K562 (cell line): ENCODE results near the gene IKZF3. TPM values are rescaled to one million over a fixed set of nuclear protein-coding genes. Genes with fewer than 3 reads are reported as not detected.

Experiments used
- ATAC-seq: fragments of 200-7000 bp; cut with Tn5 transposase; 3 replicates; pipeline ENCODE4 v1.9.1; 2020; ENCODE audit warnings: moderate library complexity
- BruUV-seq: library from RNA; stranded (reverse); fragments of 400-500 nt; replicated peaks from 2 replicates; lab custom pipeline; 2021; lab: Mats Ljungman, UMichigan
- CTCF ChIA-PET: fragments of 300-600 bp; formaldehyde crosslinking; extraction: SDS; loops from one replicate; lab custom pipeline; 2021; ENCODE audit warnings: low intra/inter-chr PET ratio; lab: Yijun Ruan, JAX
- POLR2A ChIA-PET: fragments of 300-600, 350-650 bp; sonication (Branson Sonifier 250); formaldehyde crosslinking; extraction: SDS; loops from one replicate; lab custom pipeline; 2021; ENCODE audit warnings: antibody characterized with exemption, inconsistent platforms; lab: Yijun Ruan, JAX
- DNase-seq, 4 experiments: peaks; one replicate each; pipeline versions ENCODE4 v3.0.0 to v3.0.0-alpha.2; 2011 to 2018; ENCODE audit warnings: low spot score in 3 of 4, mixed read lengths in 3 of 4; ENCODE audit errors: extremely low read depth in 1 of 4
- FAIRE-seq: peaks from 2 replicates; lab custom pipeline; 2011; peaks lifted over from hg19 to GRCh38; lab: Jason Lieb, UNC
- H2AFZ ChIP-seq: 2 replicates; pipeline ENCODE4 v1.6.0; 2011; ENCODE audit warnings: low read depth, low read length, control low read depth, inconsistent platforms
- H3K27ac ChIP-seq: fragments of 200-600 bp; 3 replicates; pipeline ENCODE4 v1.8.0; 2011; ENCODE audit warnings: low read depth, mild to moderate bottlenecking, control low read depth, inconsistent platforms, low read length, moderate library complexity, mixed read lengths; ENCODE audit errors: extremely low read depth
- H3K27me3 ChIP-seq, 2 experiments: fragments of 300-600 bp in 1 of 2; 2 replicates in 1 of 2; 3 replicates in 1 of 2; pipeline versions ENCODE4 v1.6.0 to v1.8.0; 2011; ENCODE audit warnings: inconsistent platforms in 2 of 2, low read length in 2 of 2, mild to moderate bottlenecking in 1 of 2, mixed read lengths in 1 of 2, moderate library complexity in 1 of 2; ENCODE audit not compliant: control insufficient read depth in 2 of 2, insufficient read depth in 2 of 2
- H3K36me3 ChIP-seq: fragments of 300-600 bp; 3 replicates; pipeline ENCODE4 v1.8.0; 2011; ENCODE audit warnings: mild to moderate bottlenecking, low read length, inconsistent platforms; ENCODE audit not compliant: control insufficient read depth, insufficient read depth
- H3K4me1 ChIP-seq, 2 experiments: fragments of 200-600 bp in 1 of 2; replicated peaks in 1 of 2; 2 replicates in 1 of 2; 3 replicates in 1 of 2; pipeline versions ENCODE4 v1.5.1 to v1.8.0; 2011; ENCODE audit warnings: inconsistent platforms in 2 of 2, low read length in 2 of 2, mild to moderate bottlenecking in 1 of 2, mixed read lengths in 1 of 2, moderate library complexity in 1 of 2; ENCODE audit not compliant: control insufficient read depth in 2 of 2, insufficient read depth in 2 of 2
- H3K4me2 ChIP-seq: 2 replicates; pipeline ENCODE4 v1.6.1; 2011; ENCODE audit warnings: low read length, control low read depth, inconsistent platforms, mixed read lengths; ENCODE audit not compliant: insufficient read depth
- H3K4me3 ChIP-seq: fragments of 200-600 bp; sonication (generic), shearing (Covaris generic); 2 replicates; pipeline ENCODE4 v1.5.1; 2016; ENCODE audit warnings: control low read depth, inconsistent platforms
- H3K79me2 ChIP-seq: fragments of 200-600 bp; 3 replicates; pipeline ENCODE4 v1.8.0; 2011; ENCODE audit warnings: low read length, inconsistent platforms; ENCODE audit not compliant: control insufficient read depth, insufficient read depth
- H3K9ac ChIP-seq, 2 experiments: 2 replicates each; pipeline versions ENCODE4 v1.6.0 to v1.6.1; 2011; ENCODE audit warnings: low read depth in 2 of 2, low read length in 2 of 2, control low read depth in 1 of 2, inconsistent platforms in 1 of 2, mild to moderate bottlenecking in 1 of 2, mixed read lengths in 1 of 2; ENCODE audit not compliant: insufficient read depth in 1 of 2
- H3K9me1 ChIP-seq: one replicate; pipeline ENCODE4 v1.6.0; 2011; ENCODE audit warnings: inconsistent platforms, mild to moderate bottlenecking, low read length, moderate library complexity; ENCODE audit not compliant: control insufficient read depth, insufficient read depth
- H3K9me3 ChIP-seq: replicated peaks from 2 replicates; pipeline ENCODE4 v1.5.1; 2011; ENCODE audit warnings: low read depth, low read length, inconsistent platforms; ENCODE audit not compliant: control insufficient read depth, insufficient read depth
- H4K20me1 ChIP-seq: replicated peaks from 2 replicates; pipeline ENCODE4 v1.6.1; 2011; ENCODE audit warnings: low read length, inconsistent platforms, mixed read lengths; ENCODE audit not compliant: control insufficient read depth, insufficient read depth
- EGR1 ChIP-seq: fragments of 450-650 bp; conservative IDR thresholded peaks from 2 replicates; pipeline ENCODE4 v1.6.1; 2017; ENCODE audit warnings: mild to moderate bottlenecking
- ESRRB ChIP-seq: fragments of 250-450 bp; sonication (Bioruptor Pico); IDR thresholded peaks from 2 replicates; pipeline ENCODE4 v1.5.0; 2020; ENCODE audit warnings: mild to moderate bottlenecking, moderate library complexity, borderline replicate concordance
- ETV6 ChIP-seq, 3 experiments: fragments of 150-350 bp in 1 of 3; sonication (generic) in 1 of 3; formaldehyde crosslinking in 1 of 3; IDR thresholded peaks; 2 replicates each; pipeline versions ENCODE4 v1.6.1 to v1.8.0; 2014 to 2022; ENCODE audit warnings: borderline replicate concordance in 2 of 3, low read depth in 2 of 3, antibody characterized with exemption in 1 of 3, low read length in 1 of 3, mild to moderate bottlenecking in 1 of 3, missing genetic modification reagents in 1 of 3
- JUNB ChIP-seq: fragments of 450-650 bp; formaldehyde crosslinking; conservative IDR thresholded peaks from 2 replicates; pipeline ENCODE4 v1.4.0; 2020; ENCODE audit warnings: mild to moderate bottlenecking
- NR0B1 ChIP-seq: fragments of 450-650 bp; IDR thresholded peaks from one replicate; pipeline ENCODE4 v1.6.1; 2018; ENCODE audit warnings: mild to moderate bottlenecking, moderate library complexity; ENCODE audit not compliant: partially characterized antibody
- NR1H2 ChIP-seq: sonication (generic); formaldehyde crosslinking; IDR thresholded peaks from 2 replicates; pipeline ENCODE4 v1.4.0; 2020; ENCODE audit warnings: mild to moderate bottlenecking, missing genetic modification reagents
- SREBF1 ChIP-seq: fragments of 150-350 bp; IDR thresholded peaks from 2 replicates; pipeline ENCODE4 v1.6.1; 2014; ENCODE audit warnings: antibody characterized with exemption, low read depth, low read length, borderline replicate concordance
- USF2 ChIP-seq: sonication (generic); formaldehyde crosslinking; IDR thresholded peaks from 2 replicates; pipeline ENCODE4 v1.5.0; 2020; ENCODE audit warnings: missing genetic modification reagents
- ZNF146 ChIP-seq: IDR thresholded peaks from one replicate; pipeline ENCODE4 v1.6.1; 2018; ENCODE audit warnings: missing compliant biosample characterization; ENCODE audit not compliant: unreplicated experiment
- ZNF699 ChIP-seq: fragments of 250-450 bp; sonication (Bioruptor Pico); IDR thresholded peaks from 2 replicates; pipeline ENCODE4 v1.8.0; 2021; ENCODE audit warnings: mild to moderate bottlenecking, moderate library complexity; ENCODE audit not compliant: insufficient replicate concordance
- WGBS: fragments of 100-300 bp; shearing (Covaris generic); methylation state at CpG from one replicate; pipeline ENCODE4 v1.1.6; 2016; ENCODE audit warnings: low coverage, mixed read lengths; ENCODE audit not compliant: insufficient coverage; ENCODE audit errors: missing lambda C conversion rate; 5-methylcytosine and 5-hydroxymethylcytosine counted together
- in situ Hi-C: fragments of 300-500 bp; cut with MboI; formaldehyde crosslinking; loops from 4 replicates; pipeline ENCODE4 v1.15.0; 2018; ENCODE audit warnings: inconsistent platforms, mixed read lengths
- intact Hi-C: fragments of 100-400 bp; cut with micrococcal nuclease; formaldehyde crosslinking; loops from 2 replicates; pipeline ENCODE4 v1.14.2; 2022
- polyA plus RNA-seq, 8 experiments: library from polyadenylated mRNA; depleted of rRNA in 4 of 8; stranded (reverse) in 5 of 8; unstranded in 3 of 8; fragments of >200 nt; fragmentation: Nextera tagmentation in 2 of 8; fragmentation: Illumina TruSeq in 1 of 8; extraction: Ambion mirVana in 2 of 8; extraction: Trizol in 1 of 8; gene quantifications; 2 replicates each; pipeline versions ENCODE4 v1.2.1 to v1.2.3, GENCODE V29; 2011 to 2014; ENCODE audit warnings: inconsistent platforms in 1 of 8, missing spikeins in 1 of 8
- total RNA-seq, 7 experiments: library from RNA; depleted of rRNA in 6 of 7; stranded (reverse); fragments of >200 nt in 6 of 7; fragmentation: Illumina TruSeq in 2 of 7; extraction: Trizol in 2 of 7; gene quantifications; 2 replicates each; pipeline versions ENCODE4 v1.2.1 to v1.2.3, GENCODE V29; 2011 to 2021; ENCODE audit warnings: low replicate concordance in 1 of 7

IKZF3 gene
- total and polyA plus RNA-seq, 9 of the 15 experiments (the other 6 are each of a cell fraction or from before 2014, with no cell fraction given), result 0.06 to 1.6 (median 0.62) TPM

- no peaks in the 10 kb centered on the region for H3K79me2 ChIP-seq
- BruUV-seq, result no TSS peak
- FAIRE-seq (no peak), ATAC-seq (no peak), DNase-seq (no peak)
- no peak overlapping the region for H2AFZ ChIP-seq
- TF ChIP-seq ZNF146 (CRISPR knock-in tag), result no peak
- 0 out of 2 replicates have a peak, but pooled peaks have one; percentile 18 for TF ChIP-seq EGR1
- ChIA-PET CTCF (interaction anchor here (6.1 kb wide), 1 partner anchor 131 kb away, joined by 118 read pairs; no protein-coding TSS in a partner anchor), POLR2A (interaction anchor here (1.4 to 1.8 kb wide), 2 partner anchors 10 to 131 kb away, joined by 3 to 6 read pairs; no protein-coding TSS in a partner anchor)
- 65% methylated on average over 8 of the region's 13 CpGs for WGBS
- intact Hi-C loops (loop anchor here (5.0 kb wide), 1 partner anchor 80 kb away; no protein-coding TSS in a partner anchor), in situ Hi-C loops (no loop called here)
- H3K9me1 ChIP-seq, result no peaks in the 10 kb centered on the region
- no peak overlapping the region for H3K4me2 ChIP-seq
- H3K9me3 ChIP-seq, result no peaks in the 10 kb centered on the region
- H3K27ac ChIP-seq, result no peak overlapping the region
- H3K9ac ChIP-seq, result no peak overlapping the region
- peaks cover 9 to 43% of the 10 kb centered on the region in 2 experiments; a peak in 4 of 5 replicates for H3K4me1 ChIP-seq
- peaks cover 0 to 6% of the 10 kb centered on the region in 2 experiments; a peak in 1 of 5 replicates for H3K27me3 ChIP-seq
- H4K20me1 ChIP-seq, result no peaks in the 10 kb centered on the region
- H3K36me3 ChIP-seq, result no peaks in the 10 kb centered on the region
- H3K4me3 ChIP-seq, result no peak overlapping the region
Observed at GRCh38 chr17:39752241-39752881, 111.8 kb downstream of the IKZF3 start.

GRCh38 chr17:39751637-39752036 is 112.5 kb downstream of the IKZF3 start:
- WGBS, result 45% methylated on average over 8 of the region's 10 CpGs
- ATAC-seq (no peak), FAIRE-seq (no peak), DNase-seq (no peak)
- Histone ChIP-seq H3K4me3 (no peak overlapping the region), H3K36me3 (no peaks in the 10 kb centered on the region), H3K4me1 (peaks cover 9 to 47% of the 10 kb centered on the region in 2 experiments; a peak in 4 of 5 replicates), H2AFZ (no peak overlapping the region), H3K79me2 (no peaks in the 10 kb centered on the region), H3K4me2 (no peak overlapping the region), H4K20me1 (no peaks in the 10 kb centered on the region), H3K9ac (peak overlapping the region in 1 of 2 experiments; percentile 17; a peak in 1 of 4 replicates), H3K27ac (no peak overlapping the region), H3K27me3 (peaks cover 0 to 6% of the 10 kb centered on the region in 2 experiments; a peak in 1 of 5 replicates), H3K9me3 (no peaks in the 10 kb centered on the region), H3K9me1 (no peaks in the 10 kb centered on the region)
- BruUV-seq, result no TSS peak
- intact Hi-C loops (loop anchor here (5.0 kb wide), 1 partner anchor 79 kb away; no protein-coding TSS in a partner anchor), in situ Hi-C loops (no loop called here)
- CTCF ChIA-PET, result interaction anchor here (0.8 to 6.1 kb wide), 2 partner anchors 126 to 130 kb away, joined by 3 to 118 read pairs; no protein-coding TSS in a partner anchor
- POLR2A ChIA-PET, result interaction anchor here (1.4 kb wide), 1 partner anchor 130 kb away, joined by 3 read pairs; no protein-coding TSS in a partner anchor
- TF ChIP-seq ETV6 (IDR thresholded peaks at IDR 0.05; ENCODE audit: borderline replicate concordance in 1 of 2, low read depth in 2 of 2, low read length in 1 of 2) (no peak), ETV6 (CRISPR knock-in tag; IDR thresholded peaks at IDR 0.05; ENCODE audit: borderline replicate concordance) (no peak), USF2 (CRISPR knock-in tag) (no peak), ZNF699 (CRISPR knock-in tag) (no peak), SREBF1 (no peak), ESRRB (no peak), NR0B1 (no peak), JUNB (CRISPR knock-in tag) (no peak), NR1H2 (CRISPR knock-in tag) (no peak)
